H1 (cell line): ENCODE data around the gene CSKMT. TPM values are rescaled to one million over a fixed set of nuclear protein-coding genes. Genes with fewer than 3 reads are reported as not detected.

Experiments
- KDM1A ChIP-seq: fragments of 200-600, 300-600 bp; sonication (generic); IDR thresholded peaks from 2 replicates; pipeline ENCODE4 v1.7.1; 2016; ENCODE audit warnings: mild to moderate bottlenecking, low read length, borderline replicate concordance
- TAF7 ChIP-seq: optimal IDR thresholded peaks from 2 replicates; pipeline ENCODE3; 2011; ENCODE audit warnings: low read depth, mild to moderate bottlenecking, inconsistent platforms, low read length, moderate library complexity, borderline replicate concordance
- polyA plus RNA-seq, 7 experiments: library from polyadenylated mRNA; depleted of rRNA in 3 of 7; stranded (reverse) in 5 of 7; unstranded in 2 of 7; fragments of >200 nt in 5 of 7; fragments of 200-250 nt in 2 of 7; gene quantifications; 1 replicate in 5 of 7; 2 replicates in 1 of 7; 4 replicates in 1 of 7; pipeline versions ENCODE4 v1.2.1 to v1.2.3, GENCODE V29; 2011 to 2013; ENCODE audit warnings: missing spikeins in 2 of 7, mixed read lengths in 2 of 7
- total RNA-seq: library from RNA; stranded (reverse); fragmentation: NEBNext Ultra II Directional; extraction: Animal tissue kit (Norgen Biotek cat#: 25700); gene quantifications from 2 replicates; pipeline ENCODE4 v1.2.1, GENCODE V29; 2021

CSKMT gene
- total and polyA plus RNA-seq, 2 of the 8 experiments (the other 6 are each of a cell fraction or from before 2014, with no cell fraction given) = 12.0 to 66.1 TPM

- TF ChIP-seq TAF7 (no peak), KDM1A (no peak)
- TF ChIP-seq, all 59 proteins: peak for 21
Observed at GRCh38 chr11:62678770-62679696, 13.9 kb downstream of the CSKMT start, which contains the start of gene UBXN1 (continued).
